HG02610 (cell line): Measurements from ENCODE around the gene TEX22.

ENCODE experiments used
- ATAC-seq: cut with Tn5 transposase; IDR thresholded peaks from one replicate; pipeline ENCODE4 v1.9.1; 2021; ENCODE audit warnings: mild to moderate bottlenecking, moderate library complexity; ENCODE audit not compliant: unreplicated experiment

TEX22 gene

GRCh38 chr14:105398726-105399465, 558 bp downstream of the TEX22 start:
- peak; percentile 27 for ATAC-seq

- ATAC-seq = no peak
These were observed 1.1 kb downstream of the TEX22 start for GRCh38 chr14:105399466-105399775.

- no peak for ATAC-seq
These were observed 1.7 kb downstream of the TEX22 start for GRCh38 chr14:105400016-105400415.

- ATAC-seq = no peak
These were observed 3.4 kb downstream of the TEX22 start for GRCh38 chr14:105401699-105402098.

DNA sequence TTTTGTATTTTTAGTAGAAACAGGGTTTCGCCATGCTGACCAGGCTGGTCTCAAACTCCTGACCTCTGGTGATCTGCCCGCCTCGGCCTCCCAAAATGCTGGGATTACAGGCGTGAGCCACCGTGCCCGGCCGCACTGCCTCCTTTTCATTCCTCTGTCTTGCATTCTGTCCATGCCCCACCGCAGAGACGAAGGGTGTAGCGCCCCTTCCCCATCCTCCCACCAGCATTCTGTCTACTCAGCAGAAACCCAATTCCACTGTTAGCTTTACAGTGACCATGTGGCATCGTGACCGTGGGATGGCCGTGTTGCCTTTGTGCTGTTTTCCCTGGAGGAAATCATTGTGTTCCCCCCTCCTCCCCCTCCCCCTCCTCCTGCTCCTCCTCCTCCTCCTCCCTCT, 10.3 kb downstream of the TEX22 start:
- no peak for ATAC-seq

GRCh38 chr14:105409364-105409763, 11.0 kb downstream of the TEX22 start:
- no peak for ATAC-seq

DNA sequence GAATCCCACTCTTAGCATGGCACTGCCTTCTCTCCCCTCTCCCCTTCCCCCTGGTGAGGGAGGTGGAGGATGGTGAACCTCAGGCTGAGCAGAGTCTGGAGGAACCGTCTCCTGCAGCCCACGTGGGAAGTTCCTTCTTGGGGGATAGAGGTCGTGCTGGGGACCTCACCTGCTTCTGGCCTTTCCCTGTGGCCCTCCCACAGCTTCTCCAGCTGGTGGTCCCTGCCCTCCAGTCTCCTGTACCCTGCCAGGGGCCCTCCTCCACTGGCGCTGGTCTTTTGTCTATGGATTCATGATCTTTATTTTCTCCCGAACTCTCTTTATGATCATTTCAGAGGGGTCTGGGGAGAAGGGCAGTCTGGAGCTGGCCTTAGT, 12.3 kb downstream of the TEX22 start:
- ATAC-seq = no peak

- ATAC-seq = peak; percentile 40
These were observed 12.9 kb downstream of the TEX22 start for GRCh38 chr14:105411017-105411941.

GRCh38 chr14:105411985-105412770, 13.8 kb downstream of the TEX22 start:
- ATAC-seq = no peak

DNA sequence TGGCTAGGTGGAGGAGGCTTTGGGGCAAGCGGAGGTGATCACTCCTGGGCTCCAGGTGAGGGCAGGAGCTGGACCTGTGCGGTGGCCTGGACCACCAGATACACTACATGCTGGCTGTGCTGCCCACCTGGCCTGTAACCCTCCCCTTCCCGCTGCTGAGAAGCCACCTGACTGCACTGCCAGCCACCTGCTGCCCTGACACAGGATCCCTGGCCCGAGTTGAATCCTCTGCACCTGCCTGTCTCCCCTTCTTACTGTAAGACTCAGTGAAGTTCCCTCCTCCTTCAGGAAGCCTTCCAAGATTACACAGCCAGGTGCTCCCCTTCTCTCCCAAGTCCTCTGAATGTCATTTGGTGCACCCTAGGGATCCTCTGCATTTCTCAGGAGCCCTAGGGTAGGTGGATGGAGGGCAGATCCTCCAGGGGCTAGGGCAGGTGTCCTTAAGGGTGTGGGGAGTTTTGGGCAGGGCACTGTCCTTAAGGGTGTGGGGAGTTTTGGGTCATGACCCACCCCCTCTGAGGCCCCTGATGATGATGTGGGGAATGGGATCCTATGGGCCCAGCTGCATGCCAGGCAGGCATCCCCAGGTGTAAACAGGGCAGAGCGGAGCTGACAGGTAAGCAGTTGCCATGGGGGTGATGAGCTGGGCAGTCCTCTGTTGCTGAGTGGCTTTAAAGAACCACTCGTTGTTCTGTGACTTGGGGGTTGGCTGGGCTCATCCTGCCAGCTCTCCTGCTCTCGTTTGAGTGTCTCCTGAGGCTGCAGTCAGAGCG, 14.6 kb downstream of the TEX22 start:
- ATAC-seq = no peak

- ATAC-seq = no peak
These were observed 15.2 kb downstream of the TEX22 start for GRCh38 chr14:105413544-105413886.

- no peak for ATAC-seq
These were observed 16.4 kb downstream of the TEX22 start for GRCh38 chr14:105414456-105415371.

- no peak for ATAC-seq
These were observed 17.4 kb downstream of the TEX22 start for GRCh38 chr14:105415481-105416428.

DNA sequence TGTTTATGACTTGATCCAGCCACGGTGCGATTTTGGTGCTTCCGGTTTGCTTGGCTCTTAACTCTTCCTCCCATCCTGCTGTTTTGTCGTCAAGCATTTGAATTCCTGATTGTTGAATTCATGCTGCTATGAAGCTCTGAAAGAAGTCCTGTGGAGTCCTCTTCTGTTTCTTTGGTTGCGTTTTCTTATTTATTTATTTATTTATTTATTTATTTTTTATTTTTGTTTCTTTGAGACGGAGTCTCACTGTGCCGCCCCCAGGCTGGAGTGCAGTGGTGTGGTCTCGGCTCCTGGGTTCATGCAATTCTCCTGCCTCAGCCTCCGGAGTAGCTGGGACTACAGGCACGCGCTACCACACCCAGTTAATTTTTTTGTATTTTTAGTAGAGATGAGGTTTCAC, 18.3 kb downstream of the TEX22 start:
- ATAC-seq = no peak

DNA sequence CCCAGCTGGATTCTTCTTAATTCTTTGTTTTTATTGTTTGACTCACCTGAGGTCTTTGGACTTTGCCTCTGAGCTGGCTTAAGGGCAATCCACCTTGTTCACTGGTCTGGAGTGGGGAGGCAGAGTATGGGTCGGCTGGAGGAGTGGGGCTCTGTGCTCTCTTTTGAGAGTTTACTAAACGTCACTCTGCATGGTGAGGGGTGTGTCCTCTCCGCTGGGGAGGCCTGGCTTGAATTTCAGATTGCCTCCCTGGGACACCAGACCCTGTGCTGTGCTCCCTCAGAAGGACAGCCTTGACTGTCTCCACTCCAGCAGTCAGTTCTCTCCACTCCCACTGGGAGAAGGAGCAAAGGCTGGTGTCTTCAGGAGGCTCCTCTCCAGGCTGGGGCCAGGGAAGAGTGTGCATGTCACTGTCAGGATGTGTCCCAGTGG, 19.4 kb downstream of the TEX22 start:
- ATAC-seq = no peak

GRCh38 chr14:105418269-105419194, 20.2 kb downstream of the TEX22 start:
- no peak for ATAC-seq
